Measurements from ENCODE around the gene PSMD6.

The PSMD6 gene

GRCh38 chr3:63975723-63976122 lies 47.6 kb downstream of the PSMD6 start:
- DNase-seq, result no peak

DNA sequence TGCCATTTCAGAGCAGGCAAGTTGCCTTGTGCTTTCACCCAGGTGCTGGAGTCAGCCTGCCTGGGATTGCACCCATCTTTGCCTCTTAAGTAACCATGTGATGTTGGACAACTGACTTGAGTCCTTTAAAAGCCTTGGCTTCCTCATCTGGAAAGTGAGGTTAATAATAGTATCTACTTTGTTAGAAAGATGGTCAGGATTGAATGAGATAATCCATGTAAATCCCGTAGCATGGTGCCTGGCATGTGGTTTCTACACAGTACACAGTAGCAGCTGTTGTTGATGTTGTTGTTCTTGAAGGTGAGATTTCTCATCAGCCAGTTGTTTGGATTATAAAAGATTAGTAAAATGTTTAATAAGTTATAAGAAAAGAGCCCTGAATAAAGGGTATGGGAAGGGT lies 48.8 kb downstream of the PSMD6 start:
- no peak for DNase-seq

DNA sequence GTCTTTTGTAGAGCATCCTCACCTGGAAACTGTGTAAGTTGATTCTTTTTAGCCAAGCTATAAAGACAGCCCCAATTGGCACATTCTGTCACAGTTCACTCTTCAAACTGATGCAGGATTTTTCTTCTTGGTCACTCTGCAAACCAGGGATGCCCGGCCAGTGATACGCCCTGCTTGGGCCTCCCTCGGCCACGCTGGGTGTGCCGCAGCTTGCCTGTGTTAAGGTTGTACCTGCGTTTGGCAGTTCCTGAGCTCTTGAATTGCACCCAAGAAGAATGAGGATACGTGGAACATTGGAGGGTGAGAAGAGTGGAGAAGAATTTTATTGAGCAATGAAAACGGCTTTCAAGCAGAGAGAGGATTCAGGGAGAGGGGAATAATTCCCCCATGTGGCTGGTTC lies 49.9 kb downstream of the PSMD6 start:
- DNase-seq, result no peak

GRCh38 chr3:63972987-63973386 lies 50.3 kb downstream of the PSMD6 start:
- DNase-seq, result no peak

GRCh38 chr3:63972196-63972595 lies 51.1 kb downstream of the PSMD6 start:
- DNase-seq, result no peak

DNA sequence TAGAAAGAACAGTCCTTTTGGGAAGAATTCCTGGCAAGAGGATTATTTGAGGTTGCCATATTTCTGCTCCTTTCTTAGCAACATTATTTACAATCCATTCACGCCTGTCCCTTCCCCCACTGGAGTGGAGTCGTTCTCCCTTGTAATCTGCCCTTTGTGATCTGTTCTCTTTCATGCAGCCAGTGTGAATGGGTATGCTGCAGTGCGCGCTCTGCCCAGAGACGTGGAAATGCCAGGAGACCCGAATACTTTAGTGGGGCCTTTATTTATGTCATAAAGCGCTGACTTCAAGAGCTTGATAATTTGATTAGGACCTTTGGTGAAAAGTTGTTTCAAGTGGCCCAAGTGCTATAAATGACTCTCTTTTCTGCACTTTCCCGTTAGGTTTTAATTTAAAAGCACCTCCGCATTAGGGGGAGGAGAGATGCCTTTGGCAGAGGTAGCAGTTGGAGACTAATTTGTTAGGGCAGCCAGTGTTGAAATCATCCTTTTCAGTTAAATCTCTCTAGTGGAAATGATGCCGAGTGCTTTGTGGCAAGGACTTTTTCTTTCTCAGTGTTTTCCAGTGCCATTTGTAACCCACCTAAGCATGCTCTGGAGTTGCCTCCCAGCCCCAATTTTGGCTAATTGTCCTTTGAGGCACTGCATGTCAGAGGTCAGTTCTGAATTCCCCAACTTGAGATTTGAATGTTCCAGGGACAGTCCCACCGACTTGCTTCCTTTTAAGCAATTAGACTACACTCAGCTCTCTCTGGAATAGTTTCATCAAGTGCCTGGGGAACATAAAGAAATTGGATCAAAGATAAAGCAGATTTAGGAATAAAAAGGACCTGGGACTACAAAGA lies 52.4 kb downstream of the PSMD6 start:
- DNase-seq, result no peak

GRCh38 chr3:63969876-63970275 lies 53.4 kb downstream of the PSMD6 start:
- DNase-seq, result no peak

- DNase-seq, result no peak
Measured at GRCh38 chr3:63968612-63969350, 54.5 kb downstream of the PSMD6 start.

DNA sequence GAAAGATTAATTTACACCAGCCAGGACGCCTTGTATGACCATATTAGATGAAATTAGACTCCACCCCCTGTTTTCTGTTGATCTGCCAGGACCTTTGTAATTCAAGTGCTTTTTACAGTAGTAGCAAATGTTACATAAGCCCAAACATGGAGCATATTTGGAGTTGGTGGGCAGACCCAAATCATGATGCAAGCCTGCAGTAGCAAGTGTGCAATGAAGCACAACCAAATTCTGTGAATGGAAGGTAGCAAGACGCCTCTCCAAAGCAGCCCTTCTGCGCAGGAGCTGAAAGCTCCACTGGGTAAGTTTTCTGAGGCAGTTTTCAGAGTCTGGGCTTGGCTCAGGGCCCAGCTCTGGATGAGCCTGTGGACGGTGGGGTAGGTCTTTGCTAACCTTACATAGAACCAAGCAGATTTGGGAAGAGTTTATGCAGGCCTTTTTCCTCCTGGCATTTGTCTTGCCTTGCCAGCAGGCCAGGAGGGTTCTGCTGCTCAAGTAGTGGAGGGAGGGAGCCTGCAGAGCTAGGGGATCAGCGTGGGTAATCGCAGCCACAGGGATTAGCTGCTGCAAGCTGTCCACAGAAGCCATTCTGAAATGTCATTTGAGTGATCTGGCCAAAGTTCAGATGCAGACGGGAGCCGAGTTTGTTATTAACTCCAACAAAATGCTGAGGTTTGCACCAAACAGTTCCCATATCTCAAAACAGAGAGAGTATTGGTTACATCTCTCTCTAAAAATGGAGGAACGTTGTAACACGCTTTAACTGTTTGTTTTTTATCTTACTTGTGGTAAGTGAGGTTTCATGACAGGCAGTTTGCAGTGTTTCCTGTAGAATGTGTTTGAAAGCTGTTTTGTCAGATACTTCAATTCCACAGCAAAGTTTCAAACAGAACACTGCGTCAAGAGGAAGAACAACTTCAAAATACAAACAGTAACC lies 55.4 kb downstream of the PSMD6 start:
- no peak for DNase-seq

DNA sequence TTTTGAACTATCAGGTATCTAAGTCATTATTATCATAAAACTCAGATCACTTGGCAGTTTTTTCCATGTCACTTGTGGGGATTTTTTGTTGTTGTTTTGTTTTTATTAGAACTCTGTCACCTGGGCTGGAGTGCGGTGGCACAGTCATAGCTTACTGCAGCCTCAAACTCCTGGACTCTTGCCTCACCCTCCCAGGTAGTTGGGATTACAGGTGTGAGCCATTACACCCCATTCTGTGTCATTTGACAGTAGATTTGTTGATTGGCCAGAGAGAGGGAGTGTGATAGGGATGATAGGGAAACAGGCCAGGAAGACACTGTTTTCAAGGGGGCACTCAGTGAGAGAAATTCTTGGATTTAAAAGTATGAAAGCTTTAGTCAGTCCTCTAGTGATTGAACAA lies 56.4 kb downstream of the PSMD6 start:
- no peak for DNase-seq

DNA sequence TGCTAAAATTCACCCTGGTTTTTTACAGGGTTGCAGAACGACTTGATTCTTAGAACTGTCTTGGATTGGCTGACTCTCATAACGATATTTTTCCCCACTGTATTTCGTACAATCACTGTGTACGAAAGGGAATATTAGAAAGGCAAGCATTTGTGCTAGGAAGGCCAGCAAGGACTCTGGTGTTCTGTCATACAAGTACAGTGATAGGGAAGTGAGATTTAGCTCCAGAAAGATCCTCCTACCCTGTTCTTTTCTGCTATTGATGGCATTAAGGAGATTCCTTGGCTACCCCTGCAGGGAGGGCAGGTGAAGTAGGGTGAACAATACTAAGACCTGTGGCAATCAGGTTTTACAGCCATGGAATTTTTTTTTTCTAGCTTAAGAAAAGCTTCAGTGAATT lies 57.3 kb downstream of the PSMD6 start:
- DNase-seq, result no peak

GRCh38 chr3:63964681-63965485 lies 58.4 kb downstream of the PSMD6 start:
- DNase-seq, result no peak

- DNase-seq, result no peak
Measured at GRCh38 chr3:63963496-63963895, 59.8 kb downstream of the PSMD6 start.

- DNase-seq, result no peak
Measured at GRCh38 chr3:63961891-63962290, 61.4 kb downstream of the PSMD6 start.
